Measurements from ENCODE around the gene UPF1. TPM values are rescaled to one million over a fixed set of nuclear protein-coding genes. Genes with fewer than 3 reads are reported as not detected.
"Not testable (repeated sequence)": the region's sequence is repeated elsewhere in the genome, so short reads cannot be mapped to it uniquely, and the experiment has no call there.

UPF1 gene
- total RNA-seq, 1 experiment from 2014 or later = 121 TPM

DNA sequence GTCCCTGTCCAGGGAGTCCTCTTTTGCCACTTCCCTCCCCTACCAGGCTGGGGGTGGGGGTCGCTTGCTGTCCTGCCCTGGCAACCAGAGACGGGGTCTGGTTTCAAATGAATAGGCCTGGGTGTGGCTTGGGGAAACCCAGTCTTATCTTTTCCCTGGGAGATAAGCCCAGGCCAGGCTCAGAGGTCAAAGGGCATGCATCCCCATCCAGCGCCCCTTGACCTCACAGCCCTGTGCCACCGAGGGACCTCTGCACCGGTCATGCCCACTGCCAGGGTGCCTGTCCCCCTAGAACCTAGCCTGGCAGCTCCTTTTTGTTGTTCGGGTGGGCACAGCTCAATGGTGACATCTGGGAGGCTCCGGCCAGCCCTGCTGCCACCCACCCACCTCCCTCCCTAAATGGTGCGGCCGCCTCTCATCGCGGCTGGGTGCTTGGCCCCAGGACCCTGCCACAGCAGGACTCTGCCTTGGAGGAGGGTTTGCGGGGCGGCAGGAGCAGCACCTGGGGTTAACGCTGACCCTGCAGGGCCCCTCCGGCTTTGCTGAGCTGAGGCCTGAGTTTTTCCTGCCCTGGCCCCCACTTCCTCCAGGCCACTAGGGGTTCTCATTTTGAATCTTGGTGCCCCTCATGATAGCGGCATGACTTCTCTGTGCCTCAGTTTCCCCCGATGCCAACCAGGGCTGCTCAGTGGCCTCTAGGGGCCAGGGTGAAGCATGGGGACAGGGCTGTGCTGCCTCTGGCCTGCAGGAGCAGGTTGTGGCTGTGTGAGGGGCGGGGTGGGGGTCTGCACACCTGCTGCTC is 67.0 kb downstream of the UPF1 start:
- DNase-seq (ENCODE audit: low read depth) = no peak

DNA sequence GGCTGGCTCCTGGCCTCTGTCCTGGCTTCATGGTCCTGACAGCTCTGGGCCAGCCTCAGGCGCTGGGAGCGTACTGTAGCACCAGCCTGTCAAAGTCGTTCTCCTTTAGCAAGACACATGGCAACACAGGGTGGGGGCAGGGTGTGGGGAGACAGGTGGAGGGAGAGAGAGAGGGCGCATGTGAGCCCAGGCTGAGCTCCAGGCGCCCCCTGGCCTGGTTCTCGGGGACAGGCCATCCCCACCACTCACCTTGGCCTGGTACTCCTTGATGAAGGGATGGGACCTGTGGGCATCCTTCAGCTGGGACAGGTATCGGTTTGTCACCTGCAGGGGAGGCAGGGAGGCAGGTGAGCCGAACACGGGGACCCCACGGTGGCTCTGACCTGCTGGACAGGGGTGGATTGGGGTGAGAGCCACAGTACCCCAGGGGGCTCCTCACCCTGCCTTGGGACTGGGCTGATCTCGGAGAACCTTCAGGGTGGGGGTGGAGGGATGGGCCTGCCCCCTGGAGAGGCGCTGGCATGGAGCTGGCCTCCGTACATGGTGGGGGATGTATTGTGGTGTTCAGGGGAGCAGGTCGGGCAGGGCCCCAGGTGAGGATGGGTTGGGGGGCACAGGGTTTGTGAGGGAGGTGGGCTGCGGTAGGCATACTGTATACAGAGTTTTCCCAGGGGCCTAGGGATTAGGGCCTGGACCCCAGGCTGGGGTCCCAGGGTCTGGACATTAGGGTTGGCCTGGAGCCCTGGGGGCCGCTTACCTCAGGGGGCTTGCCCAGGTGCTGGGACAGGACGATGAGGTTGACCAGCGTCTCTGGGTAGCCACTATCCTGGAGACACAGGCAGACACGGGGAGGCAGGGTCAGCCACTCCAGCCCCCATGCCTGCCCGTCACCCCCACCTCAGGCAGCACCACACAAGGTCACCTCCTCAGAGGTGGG is 68.1 kb downstream of the UPF1 start:
- DNase-seq (ENCODE audit: low read depth) = peak; percentile 4

DNA sequence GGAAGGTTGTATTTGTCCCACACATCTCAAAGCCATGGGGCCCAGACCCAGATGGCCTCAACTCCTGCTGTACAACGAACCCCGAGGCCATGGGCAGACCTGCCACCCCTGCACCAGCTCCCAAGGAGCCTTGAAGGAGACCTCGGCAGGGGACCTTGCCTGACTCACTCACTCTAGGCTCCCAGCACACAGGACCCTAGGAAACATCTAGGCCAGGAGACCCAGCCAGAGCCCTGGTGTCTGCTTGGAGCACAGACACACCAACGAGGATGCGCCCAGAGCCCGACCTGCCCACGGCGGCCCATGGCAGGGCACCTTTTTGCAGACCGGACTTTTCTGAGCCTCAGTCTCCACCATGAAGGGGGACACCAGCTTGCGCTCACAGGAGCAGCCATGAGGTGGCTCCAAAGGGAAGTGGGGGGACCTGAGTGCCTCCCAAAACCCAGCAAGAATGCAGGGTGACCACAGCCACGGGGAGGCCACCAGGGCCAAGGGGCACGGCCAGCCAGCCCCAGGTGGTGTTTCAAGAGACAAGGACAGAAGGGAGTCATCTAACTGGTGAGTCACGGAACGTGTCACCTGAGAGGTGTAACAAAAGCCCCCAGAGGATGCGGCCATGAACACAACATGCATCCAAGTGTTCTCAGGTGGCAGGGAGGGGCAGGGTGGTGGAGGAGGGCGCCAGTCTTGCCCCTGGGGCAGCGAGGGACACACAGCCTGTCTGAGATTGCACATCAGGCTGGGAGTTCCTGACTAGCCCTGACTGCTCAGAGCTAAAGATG is 69.1 kb downstream of the UPF1 start:
- DNase-seq (ENCODE audit: low read depth) = peak; percentile 2

DNA sequence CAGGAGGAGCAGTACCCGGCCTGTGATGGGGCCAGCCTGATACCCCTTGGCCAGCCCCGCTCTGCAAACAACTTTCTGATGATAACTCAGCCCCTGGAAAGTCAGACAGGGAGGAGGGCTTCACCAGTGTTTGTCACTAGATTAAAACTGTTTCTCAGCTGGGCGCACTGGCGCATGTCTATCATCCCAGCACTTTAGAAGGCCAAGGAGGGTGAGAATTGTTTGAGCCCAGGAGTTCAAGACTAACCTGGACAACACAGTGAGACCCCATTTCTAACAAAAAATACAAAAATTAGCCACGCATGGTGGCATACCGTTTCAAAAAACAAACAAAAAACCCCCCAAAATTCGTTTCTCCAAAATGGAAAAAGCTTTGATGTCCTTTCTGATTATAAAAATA is 69.7 kb downstream of the UPF1 start:
- DNase-seq (ENCODE audit: low read depth) = no peak

DNA sequence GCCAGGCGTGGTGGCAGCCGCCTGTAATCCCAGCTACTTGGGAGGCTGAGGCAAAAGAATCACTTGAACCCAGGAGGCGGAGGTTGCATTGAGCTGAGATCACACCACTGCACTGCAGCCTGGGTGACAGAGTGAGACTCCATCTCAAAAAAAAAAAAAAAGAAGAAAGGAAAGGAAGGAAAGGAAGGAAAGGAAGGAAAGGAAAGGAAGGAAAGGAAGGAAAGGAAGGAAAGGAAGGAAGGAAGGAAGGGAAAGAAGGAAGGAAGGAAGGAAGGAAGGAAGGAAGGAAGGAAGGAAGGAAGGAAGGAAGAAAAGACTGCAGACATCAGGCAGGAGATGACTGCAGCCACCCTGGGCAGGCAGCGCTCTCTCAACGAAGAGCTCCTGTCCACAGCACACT is 70.8 kb downstream of the UPF1 start:
- not testable (repeated sequence) for DNase-seq (ENCODE audit: low read depth)

DNA sequence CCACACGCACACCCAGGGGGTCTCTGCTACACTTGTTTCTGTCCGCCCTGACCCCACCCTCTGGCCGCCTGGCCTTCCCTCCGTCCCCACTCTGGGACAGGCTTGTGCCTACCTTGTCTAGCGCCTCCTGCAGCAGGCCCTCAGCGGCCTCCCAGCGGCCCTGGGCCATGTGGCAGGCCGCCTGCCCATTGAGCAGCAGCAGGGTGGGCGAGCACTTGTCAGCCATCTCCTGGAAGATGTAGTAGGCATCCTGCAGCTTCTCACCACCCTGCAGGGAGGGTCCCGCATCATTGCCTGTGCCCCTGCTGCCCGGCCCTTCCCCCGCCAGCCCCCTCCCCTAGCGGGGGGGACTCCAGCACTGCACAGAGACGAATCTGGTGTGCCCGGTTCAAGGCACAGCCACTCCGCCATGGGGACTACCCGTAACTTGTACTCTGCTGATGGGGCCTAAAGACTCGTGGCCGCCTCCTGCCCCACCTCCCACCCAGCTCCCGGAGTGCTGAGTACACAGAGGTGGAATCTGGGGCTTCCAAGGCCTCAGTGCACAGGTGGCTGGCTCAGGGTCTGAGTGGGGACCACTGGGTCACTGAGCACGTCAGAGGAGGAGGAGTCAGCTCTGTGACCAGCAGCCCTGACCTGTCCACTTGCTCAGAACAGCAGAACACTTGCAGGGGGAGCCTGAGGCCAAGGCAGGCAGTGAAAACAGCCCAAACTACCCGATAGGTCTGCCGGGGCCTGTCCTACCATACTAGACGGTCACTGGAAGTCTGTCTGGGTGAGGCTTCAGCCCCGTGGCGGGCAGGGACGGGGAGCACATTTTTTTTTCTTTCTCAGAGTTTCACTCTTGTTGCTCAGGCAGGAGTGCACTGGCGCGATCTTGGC is 71.6 kb downstream of the UPF1 start:
- DNase-seq (ENCODE audit: low read depth) = peak; percentile 3

DNA sequence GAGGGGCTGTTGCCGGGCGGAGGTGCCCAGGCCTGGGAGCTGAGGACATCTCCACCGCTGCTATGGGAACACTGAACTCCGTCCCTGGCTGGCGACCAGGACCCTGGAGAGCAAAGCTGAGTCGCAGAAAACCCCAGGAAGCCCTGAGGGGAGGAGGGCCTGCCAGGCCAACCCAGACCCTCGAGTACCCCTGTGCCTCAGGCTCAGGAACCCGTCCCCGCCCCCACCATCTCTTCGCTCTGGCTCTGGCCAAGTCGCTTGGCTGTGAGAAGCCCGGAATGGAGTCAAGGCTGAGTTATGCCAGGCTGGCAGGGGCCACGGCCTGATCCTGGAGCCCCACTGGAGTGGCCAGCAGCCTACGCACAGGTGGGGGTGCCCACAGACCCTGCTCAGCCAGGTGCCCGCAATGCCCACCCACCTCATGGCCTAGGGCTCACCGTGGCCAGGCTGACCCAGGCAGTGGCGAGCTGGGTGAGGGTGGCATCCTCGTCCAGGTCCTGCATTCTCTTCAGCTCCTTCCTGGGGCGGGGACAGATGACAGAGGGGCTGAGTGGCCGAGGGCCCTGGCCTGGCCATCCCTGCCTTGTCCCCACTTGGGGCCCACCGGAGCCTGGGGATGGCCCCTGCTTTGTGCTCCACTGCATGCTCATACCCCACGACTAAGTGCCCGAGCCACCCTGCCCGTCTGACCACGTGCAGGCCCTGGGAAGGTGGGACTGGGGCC is 72.7 kb downstream of the UPF1 start:
- peak; percentile 2 for DNase-seq (ENCODE audit: low read depth)

DNA sequence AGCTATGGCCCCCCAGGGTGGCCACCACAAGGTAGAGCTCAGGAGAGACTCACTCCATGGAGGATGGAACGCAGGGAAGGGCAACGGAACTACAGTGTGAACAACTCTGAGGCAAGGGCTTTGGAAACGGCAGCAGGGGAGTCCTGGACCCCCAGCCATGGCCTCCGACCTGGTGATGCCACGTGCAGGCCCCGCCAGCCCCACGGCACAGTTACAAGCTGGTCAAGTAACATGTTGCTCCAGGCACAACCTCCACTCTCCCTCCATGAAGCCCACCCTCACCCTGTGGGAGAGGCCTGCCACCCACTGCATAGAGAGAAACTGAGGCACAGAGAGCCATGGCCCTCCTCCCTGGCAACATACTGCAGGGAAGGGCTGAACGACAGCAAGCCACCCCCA is 73.3 kb downstream of the UPF1 start:
- no peak for DNase-seq (ENCODE audit: low read depth)

DNA sequence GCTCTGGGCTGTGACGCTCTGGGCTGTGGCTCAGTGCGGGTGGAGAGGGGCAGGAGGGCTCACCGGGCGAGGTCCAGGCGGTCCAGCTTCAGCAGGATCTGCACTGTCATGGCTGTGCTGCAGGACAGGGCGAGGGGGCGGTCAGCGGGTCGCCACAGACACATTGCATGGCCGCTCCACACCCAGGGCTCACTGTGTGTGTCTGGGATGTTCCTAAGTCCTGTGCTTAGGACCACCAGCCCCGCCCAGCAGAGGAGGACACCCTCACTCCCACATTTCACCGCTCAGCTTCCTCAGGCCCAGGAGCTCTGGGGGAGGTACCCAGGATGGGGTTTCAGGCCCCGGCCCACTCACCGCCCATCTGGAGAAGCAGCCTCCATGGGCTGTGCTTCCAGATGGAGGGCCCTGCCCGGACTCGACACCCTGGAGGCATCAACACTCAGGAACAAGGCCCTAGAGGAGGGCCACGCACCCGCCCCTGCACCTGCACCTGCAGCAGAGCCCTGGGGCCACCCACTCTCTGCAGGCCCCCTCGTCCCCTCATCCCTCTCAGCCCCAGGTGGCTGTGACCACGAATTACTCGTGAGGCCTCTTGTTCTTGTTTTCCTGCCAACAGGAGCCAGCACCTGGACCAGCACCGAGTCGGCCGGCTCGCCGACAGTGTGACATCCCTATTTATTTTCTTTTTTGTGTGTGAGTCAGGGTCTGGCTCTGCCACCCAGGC is 73.9 kb downstream of the UPF1 start:
- peak; percentile 5 for DNase-seq (ENCODE audit: low read depth)

DNA sequence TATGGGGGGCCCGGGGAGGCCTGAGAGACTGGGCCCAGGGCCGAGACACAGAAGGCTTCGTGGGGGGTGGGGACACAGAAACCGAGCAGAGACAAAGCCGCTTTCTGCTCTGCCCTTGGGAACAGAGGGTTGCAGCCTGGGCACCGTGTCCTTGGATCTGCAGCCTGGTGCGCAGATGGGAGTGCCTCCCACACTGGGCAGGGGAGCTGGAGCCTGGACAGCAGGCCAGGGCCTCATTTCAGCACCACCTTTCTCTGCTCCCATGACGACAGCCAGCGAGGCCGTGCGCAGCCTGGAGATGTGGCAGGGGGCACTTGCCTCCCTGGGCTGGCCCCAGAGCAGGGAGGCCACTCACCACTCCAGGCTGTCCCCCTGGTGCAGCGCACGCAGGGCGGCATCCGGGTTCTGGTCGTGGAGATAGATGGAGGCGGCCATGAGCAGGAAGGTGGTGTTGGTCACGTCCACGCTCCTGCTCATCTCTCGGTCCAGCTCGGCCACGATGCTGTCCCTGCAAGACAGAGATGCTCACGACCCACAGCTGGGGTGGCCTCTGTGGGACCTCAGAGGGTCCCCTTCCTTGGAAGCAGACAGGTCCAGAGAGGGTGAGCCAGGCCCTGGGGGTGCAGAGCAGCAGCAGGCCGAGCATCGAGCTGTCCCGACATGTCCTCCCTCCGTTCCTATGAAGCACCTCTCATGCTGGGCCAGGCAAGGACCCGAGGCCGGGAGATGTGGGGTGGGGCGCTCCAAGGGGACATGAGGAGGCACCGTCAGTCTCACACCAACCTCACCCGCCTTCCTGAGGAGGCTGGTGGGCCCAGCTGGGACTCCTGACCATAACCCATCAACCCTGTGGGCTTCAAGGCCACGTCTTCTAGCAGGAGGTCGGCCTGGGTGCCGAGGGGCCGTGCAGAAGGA is 75.1 kb downstream of the UPF1 start:
- DNase-seq (ENCODE audit: low read depth) = peak; percentile 2

DNA sequence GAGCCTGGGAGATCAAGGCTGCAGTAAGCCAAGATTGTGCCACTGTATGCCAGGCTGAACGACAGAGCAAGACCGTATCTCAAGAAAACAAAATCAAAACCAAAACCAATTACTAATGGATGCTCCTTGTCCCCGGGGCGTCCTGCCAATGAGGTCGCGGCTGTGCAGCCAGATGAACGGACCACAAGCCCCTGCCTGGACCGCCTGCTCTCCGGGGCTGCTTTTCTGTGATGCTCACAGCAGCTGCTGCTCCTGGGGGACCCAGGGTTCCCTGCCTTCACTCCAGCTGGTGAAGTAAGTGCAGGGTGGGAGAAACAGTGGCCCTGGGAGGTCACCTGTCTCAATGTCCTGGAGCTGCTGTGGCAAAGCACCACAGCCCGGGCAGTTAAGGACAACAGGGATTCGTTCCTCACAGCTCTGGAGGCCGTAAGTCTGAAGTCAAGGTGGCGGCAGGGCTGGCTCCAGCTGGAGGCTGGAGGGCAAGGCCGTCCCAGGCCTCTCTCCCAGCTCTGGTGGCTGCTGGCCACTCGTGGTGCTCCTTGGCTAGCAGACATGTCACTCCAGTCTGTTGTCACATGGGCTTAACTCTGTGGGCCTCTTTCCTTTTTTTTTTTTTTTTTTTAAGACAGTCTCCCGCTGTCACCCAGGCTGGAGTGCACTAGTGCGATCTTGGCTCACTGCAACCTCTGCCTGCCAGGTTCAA is 77.3 kb downstream of the UPF1 start:
- no peak for DNase-seq (ENCODE audit: low read depth)

DNA sequence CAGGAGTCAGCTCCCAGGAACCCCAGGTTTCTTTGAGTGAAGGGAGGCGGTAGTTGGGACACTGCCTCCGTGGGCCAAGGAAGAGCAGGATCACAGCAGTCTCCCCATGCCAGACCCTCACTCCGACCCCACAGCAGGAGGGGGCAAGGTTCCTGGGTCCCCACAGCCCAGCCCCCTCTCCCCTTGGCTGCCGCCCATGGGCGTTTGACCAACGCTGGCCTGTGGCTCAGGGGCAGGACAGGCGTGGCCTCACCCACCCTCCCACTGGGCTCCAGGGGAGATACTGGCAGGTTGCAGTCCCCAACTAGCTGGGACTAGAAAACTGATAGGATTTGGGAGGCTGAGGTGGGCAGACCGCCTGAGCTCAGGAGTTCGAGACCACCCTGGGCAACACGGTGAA is 78.3 kb downstream of the UPF1 start:
- DNase-seq (ENCODE audit: low read depth) = no peak

DNA sequence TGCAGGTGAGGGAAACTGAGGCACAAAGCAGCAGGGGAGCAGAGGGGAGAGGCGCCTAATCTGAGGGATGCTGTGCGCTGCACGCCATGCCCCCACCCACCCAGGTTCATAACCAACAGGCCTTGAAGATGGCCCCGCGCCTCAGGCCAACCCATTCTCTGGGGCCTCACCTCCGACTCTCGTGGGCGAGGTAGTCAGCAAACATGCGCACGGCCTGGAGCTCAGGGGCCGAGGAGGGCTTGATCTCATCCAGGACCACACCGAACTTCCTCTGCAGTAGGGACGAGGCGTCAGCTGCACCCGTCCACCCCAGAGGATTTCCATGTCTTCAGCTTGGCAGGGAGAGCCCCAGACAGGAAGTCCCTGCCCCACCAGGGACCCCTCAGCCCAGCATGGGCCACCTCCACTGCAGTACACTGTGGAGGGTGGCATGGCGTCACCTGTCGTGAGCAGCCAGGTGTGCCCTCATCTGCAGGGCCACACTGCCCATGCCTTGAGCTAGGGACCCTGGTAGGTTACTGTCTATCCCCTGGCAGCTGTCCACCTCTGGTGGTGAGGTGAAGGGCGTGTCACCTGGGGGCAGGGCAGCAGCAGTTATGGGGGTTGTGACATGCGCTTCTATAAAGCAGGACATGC is 79.2 kb downstream of the UPF1 start:
- DNase-seq (ENCODE audit: low read depth) = no peak

DNA sequence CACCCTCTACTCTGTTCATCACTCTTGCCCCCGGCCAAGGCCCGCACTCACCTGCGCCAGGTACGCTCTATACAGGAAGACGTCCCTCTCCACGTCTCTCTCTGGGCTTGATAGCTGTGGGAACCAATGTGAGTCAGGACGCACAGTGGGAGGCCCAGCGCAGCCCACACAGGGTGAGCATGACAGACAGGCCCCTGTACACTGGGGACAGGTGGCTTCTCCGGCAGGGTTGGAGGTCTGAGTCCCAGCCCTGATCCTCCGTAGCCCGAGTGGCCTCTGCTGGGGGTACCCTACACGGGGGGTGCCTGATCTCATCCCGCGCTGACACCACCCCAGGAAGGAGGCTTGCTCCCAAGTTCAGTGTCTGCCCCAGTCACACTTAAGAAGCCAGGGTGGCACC is 81.2 kb downstream of the UPF1 start:
- no peak for DNase-seq (ENCODE audit: low read depth)

DNA sequence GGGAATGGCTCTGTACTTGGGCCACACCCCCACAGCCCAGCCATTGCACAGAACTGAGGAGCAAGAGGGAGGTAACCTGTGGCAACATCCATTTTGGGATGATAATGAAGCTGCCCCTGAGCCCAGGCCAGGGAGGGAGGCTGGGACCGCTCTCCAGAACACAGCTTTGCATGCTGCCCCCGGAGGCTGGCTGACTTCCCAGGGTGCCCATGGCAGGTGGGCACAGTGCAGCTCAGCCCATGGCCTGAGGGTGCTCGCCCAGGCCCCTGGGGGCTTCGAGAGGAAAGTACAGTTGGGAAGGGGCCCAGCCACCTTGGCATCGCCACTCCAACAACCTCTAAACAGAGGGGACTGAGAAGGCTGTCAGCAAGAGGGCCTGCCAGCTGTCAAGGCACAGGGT is 81.7 kb downstream of the UPF1 start:
- no peak for DNase-seq (ENCODE audit: low read depth)

DNA sequence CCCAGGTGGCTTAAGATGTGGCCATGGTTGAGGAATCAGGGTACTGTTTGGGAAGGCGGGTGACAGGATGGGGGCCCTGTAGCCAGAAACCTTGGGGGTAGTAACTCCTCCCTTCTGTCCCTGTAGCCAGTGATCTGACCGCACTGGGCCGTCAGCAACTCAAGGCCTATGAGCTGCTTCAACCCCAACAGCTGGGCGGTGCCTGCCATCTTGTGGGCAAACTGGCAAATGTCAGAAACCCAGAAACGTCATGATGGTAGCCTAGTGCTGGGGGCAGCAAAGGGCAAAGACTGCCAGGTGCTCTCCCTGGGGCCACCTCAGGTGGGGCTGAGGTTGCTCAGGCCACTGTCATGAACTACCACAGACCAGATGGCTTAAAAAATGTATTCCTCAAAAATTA is 83.9 kb downstream of the UPF1 start:
- DNase-seq (ENCODE audit: low read depth) = peak; percentile 52

DNA sequence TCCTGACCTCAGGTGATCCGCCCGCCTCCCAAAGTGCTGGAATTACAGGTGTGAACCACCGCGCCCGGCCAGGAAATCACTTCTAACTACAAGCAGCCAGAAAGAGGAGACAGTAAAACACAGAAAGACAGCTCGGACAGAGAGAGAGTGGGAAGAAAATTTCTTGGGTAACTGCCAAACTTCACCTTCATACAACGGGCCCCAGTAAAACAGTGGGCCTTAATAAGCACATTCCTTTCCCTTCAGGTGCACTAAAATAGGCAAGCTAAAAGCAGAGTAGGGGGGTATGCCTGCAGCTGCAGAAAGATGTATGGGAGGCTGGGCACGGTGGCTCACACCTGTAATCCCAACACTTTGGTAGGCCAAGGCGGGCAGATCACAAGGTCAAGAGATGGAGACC is 85.8 kb downstream of the UPF1 start:
- DNase-seq (ENCODE audit: low read depth) = not testable (repeated sequence)

Measured in Daoy (cell line).